Ishikawa (cell line): ENCODE data around the gene GPR84.

ENCODE experiments used
- CEBPB ChIP-seq: IDR thresholded peaks from 2 replicates; pipeline ENCODE4 v1.6.1; 2012
- CREB1 ChIP-seq: IDR thresholded peaks from 2 replicates; pipeline ENCODE4 v1.6.1; 2012; ENCODE audit warnings: low read depth
- EP300 ChIP-seq: IDR thresholded peaks from 2 replicates; pipeline ENCODE4 v1.6.1; 2012; ENCODE audit warnings: borderline replicate concordance
- RAD21 ChIP-seq: IDR thresholded peaks from 2 replicates; pipeline ENCODE4 v1.6.1; 2012; ENCODE audit warnings: low read depth
- TAF1 ChIP-seq: IDR thresholded peaks from 2 replicates; pipeline ENCODE4 v1.6.1; 2012; ENCODE audit warnings: low read depth, mild to moderate bottlenecking
- TCF12 ChIP-seq: IDR thresholded peaks from 2 replicates; pipeline ENCODE4 v1.6.1; 2012; ENCODE audit warnings: low read depth
- TEAD4 ChIP-seq: IDR thresholded peaks from 2 replicates; pipeline ENCODE4 v1.6.1; 2012
- TF ChIP-seq, protein P1 (sequence below): IDR thresholded peaks from 2 replicates; pipeline ENCODE4 v1.6.1; 2012; ENCODE audit warnings: low read depth, mild to moderate bottlenecking
- TF ChIP-seq, protein P2 (sequence below): IDR thresholded peaks from 2 replicates; pipeline ENCODE4 v1.6.1; 2012

DNA sequence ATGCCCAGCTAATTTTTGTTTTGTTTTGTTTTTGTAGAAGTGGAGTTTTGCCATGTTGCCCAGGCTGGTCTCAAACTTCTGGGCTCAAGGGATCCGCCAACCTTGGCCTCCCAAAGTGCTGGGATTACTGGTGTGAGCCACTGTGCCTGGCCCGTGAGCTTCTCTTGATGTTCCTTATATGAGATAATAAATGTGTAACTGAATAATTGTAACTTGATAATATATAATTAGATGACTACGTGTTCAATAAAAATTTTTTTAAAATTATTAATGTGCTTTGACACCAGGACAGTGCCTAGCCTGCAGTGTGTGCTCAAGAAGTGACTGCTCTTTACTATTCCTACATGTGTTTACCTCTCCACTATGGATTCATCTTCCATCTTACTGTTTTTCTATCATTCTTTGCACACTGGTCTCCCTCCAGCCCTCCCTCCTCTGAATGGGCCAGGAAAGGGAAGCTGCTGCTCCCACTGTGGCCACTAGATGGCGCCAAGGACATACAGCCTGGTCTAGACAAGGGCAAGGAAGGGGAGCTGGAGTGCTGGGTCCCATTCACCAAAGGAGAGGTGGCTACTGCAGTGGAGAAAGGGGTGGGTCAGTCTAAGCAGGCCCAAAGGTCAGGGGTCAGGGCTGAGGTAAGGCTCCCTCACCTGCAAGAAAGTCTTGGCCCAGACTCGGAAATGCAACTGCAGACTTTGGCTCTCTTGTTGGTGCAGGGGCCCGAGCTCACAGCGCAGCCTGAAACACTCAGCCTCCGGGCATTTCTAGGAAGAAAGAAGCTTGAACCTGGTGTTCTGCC is 34.9 kb upstream of the GPR84 start:
- TF ChIP-seq TAF1 = no peak
- peak; percentile 99 for TF ChIP-seq RAD21
- TF ChIP-seq TEAD4 = no peak
- TF ChIP-seq, protein P1, sequence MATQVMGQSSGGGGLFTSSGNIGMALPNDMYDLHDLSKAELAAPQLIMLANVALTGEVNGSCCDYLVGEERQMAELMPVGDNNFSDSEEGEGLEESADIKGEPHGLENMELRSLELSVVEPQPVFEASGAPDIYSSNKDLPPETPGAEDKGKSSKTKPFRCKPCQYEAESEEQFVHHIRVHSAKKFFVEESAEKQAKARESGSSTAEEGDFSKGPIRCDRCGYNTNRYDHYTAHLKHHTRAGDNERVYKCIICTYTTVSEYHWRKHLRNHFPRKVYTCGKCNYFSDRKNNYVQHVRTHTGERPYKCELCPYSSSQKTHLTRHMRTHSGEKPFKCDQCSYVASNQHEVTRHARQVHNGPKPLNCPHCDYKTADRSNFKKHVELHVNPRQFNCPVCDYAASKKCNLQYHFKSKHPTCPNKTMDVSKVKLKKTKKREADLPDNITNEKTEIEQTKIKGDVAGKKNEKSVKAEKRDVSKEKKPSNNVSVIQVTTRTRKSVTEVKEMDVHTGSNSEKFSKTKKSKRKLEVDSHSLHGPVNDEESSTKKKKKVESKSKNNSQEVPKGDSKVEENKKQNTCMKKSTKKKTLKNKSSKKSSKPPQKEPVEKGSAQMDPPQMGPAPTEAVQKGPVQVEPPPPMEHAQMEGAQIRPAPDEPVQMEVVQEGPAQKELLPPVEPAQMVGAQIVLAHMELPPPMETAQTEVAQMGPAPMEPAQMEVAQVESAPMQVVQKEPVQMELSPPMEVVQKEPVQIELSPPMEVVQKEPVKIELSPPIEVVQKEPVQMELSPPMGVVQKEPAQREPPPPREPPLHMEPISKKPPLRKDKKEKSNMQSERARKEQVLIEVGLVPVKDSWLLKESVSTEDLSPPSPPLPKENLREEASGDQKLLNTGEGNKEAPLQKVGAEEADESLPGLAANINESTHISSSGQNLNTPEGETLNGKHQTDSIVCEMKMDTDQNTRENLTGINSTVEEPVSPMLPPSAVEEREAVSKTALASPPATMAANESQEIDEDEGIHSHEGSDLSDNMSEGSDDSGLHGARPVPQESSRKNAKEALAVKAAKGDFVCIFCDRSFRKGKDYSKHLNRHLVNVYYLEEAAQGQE = no peak
- TF ChIP-seq EP300 = no peak
- no peak for TF ChIP-seq CREB1
- TF ChIP-seq CEBPB = no peak
- TF ChIP-seq TCF12 = no peak
- TF ChIP-seq, protein P2, sequence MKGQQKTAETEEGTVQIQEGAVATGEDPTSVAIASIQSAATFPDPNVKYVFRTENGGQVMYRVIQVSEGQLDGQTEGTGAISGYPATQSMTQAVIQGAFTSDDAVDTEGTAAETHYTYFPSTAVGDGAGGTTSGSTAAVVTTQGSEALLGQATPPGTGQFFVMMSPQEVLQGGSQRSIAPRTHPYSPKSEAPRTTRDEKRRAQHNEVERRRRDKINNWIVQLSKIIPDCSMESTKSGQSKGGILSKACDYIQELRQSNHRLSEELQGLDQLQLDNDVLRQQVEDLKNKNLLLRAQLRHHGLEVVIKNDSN = no peak
